ENCODE data around the gene TEX47.

The TEX47 gene

DNA sequence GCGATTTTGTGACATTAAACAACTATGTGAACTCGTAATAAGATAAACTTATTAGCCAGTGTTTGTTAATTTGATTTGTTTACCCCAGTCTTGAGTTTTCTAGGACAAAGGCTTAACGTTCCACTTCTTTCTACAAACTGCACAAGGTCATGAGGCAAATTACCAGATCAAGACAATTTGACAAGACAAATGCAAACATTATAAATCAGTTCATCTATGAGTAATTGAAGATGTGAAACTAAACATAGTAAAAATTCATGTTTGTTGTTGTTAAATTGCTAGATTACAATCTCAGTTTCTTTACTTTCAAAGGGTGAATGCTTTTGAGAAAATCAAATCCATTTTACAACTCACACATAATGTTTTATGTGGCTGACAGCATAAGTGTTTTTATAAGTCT is 49.4 kb downstream of the TEX47 start:
- no peak for DNase-seq (ENCODE audit: low spot score)
